Purkinje cell (primary cell): ENCODE data around the gene LRRC34. TPM values are rescaled to one million over a fixed set of nuclear protein-coding genes. Genes with fewer than 3 reads are reported as not detected.

ENCODE experiments used
- polyA plus RNA-seq: library from polyadenylated mRNA; unstranded; fragments of >200 nt; fragmentation: Nextera tagmentation; gene quantifications from 2 replicates; pipeline ENCODE4 v1.2.1, GENCODE V29; 2014

LRRC34 gene, protein sequence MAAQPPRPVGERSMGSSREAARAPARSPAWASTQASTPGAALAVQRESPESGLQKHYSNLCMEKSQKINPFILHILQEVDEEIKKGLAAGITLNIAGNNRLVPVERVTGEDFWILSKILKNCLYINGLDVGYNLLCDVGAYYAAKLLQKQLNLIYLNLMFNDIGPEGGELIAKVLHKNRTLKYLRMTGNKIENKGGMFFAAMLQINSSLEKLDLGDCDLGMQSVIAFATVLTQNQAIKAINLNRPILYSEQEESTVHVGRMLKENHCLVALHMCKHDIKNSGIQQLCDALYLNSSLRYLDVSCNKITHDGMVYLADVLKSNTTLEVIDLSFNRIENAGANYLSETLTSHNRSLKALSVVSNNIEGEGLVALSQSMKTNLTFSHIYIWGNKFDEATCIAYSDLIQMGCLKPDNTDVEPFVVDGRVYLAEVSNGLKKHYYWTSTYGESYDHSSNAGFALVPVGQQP
- 17.1 and 21.0 TPM in 2 replicates for polyA plus RNA-seq

DNA sequence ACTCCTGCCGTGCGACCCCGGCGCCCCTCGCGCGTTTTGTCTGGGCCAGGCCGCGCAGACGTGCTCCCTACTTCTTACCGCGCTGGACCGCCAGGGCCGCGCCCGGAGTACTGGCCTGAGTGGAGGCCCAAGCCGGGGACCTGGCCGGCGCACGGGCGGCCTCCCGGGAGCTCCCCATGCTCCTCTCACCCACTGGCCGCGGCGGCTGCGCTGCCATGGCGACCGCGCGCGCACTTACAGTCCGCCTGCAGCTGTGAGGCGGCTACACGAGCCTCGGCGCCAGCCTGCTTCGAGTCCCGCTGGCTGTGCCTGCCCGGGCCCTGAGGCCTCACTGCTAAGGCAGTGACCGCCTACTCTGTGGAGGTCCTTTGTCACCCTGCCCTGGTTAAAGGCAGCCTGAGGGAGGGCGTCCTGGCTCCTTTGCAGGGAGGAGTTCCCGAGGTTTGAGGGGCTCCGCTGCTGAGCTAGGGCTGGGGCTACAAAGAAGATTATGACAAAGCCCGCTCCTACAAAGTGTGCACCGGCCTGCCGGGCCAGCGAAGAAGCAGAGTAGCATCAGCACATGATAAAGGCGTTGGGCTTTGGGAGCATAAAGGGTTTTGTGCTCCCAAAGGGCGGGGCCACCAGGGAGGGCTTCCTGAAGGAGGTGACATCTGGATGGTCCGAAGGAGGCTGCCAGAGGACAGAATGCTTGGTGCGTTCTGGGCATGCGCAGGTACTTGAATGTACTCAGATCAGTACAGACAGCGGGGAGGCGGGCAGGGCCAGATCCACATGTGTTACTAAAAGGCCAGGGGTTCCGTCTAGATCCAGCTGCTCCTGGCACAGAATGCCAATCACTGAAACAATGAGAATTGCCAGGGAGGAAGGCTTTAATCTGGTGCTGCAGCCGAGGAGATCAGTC is at the start of gene LRRC34, which contains the start of gene LRRIQ4:
LRRC34 (minus strand) TSS at position 573 of the 904 bp plus-strand sequence; CDS start at position 217, 356 bp downstream.
LRRIQ4 (plus strand) TSS at position 539 of the 904 bp plus-strand sequence. CDS start 9,052 bp downstream, outside the sequence.

DNA sequence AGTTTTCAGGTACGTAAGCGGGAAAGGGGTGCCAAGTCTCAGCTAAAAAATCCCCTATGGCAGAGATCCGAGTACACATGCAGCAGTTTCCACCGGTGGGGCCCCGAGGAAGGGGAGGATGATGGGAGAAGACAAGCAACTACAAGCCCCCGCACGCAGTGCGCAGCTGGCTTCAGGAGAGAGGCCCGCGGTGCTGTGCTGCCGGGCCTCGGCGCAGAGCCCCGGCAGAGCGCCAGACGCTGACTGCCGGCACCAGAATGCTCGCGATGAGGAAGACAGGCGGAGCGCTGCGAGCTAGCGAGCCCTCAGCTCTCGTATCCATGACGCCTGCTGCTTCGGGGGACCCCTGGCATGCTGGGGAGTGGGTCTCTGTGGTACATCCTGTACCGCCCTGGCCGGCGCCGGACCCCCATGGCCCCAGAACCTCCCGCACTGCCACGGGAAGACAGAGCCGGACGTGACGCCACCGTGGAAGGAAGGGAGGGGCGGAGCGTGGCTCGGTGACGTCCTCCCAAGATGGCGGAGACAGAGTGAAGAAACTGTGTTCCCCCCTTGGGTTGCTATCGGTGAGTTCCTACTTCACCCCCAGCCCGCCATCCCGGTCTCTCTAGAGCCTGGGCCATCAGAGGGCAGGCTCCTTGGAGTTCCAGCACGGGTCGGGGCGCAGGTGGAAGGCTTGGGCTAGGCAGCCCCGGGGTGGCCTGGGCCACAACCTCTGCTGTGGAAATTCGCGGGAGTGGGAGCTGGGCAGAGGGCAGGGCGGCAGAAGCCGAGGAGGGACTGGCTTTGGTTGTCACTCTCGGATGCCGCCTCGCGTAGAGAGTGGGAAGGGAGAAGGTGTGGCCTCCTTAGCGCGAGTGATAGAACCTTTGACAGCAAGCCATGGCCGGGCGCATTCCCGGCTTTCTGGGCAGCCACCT is 39.5 kb downstream of the LRRC34 start, which contains the start of gene MYNN:
MYNN (plus strand) TSS at position 500 of the 920 bp plus-strand sequence. CDS start 900 bp downstream, outside the sequence.

GRCh38 chr3:169769287-169770181 is 43.2 kb downstream of the LRRC34 start, which contains the start of gene ACTRT3:
TSS of gene ACTRT3 (minus strand) at chr3:169769561. CDS start at chr3:169769520, 41 bp downstream.

GRCh38 chr3:169764882-169765612 is 47.7 kb downstream of the LRRC34 start, which contains the start of gene TERC:
TSS of gene TERC (minus strand) at chr3:169765060.

Other genes starting within 250 kb of the LRRC34 start
- gene MECOM, start 149.2 kb downstream of the LRRC34 start, polyA plus RNA-seq, result 1.0 and 2.0 TPM in 2 replicates
- not detected in 2 replicates for gene TERC, start 47.8 kb downstream of the LRRC34 start, polyA plus RNA-seq
- gene ACTRT3, start 43.3 kb downstream of the LRRC34 start, polyA plus RNA-seq, result 1.5 TPM in 2 replicates
- 11.6 and 17.1 TPM in 2 replicates for gene MYNN, start 39.5 kb downstream of the LRRC34 start, polyA plus RNA-seq
- gene LRRIQ4, start within 50 bp of the LRRC34 start, polyA plus RNA-seq, result not detected in 2 replicates
- gene LRRC31, start 57.0 kb upstream of the LRRC34 start, polyA plus RNA-seq, result 0.98 and 1.9 TPM in 2 replicates
- gene SAMD7, start 98.7 kb upstream of the LRRC34 start, polyA plus RNA-seq, result not detected in 2 replicates
- gene SEC62, start 153.9 kb upstream of the LRRC34 start, polyA plus RNA-seq, result 1,819 and 2,113 TPM in 2 replicates
- gene GPR160, start 225.1 kb upstream of the LRRC34 start, polyA plus RNA-seq, result 0.16 and 1.3 TPM in 2 replicates